ENCODE results near the gene MRTFA. TPM values are rescaled to one million over a fixed set of nuclear protein-coding genes. Genes with fewer than 3 reads are reported as not detected.
"Not testable (repeated sequence)": the region's sequence is repeated elsewhere in the genome, so short reads cannot be mapped to it uniquely, and the experiment has no call there.

MRTFA gene
- total RNA-seq, 4 donors from 2014 or later = 81.6 to 109 (median 94.5) TPM

- H3K4me3 ChIP-seq = no peak overlapping the region
- no peaks in the 10 kb centered on the region for H3K9me3 ChIP-seq
- DNase-seq (ENCODE audit: low spot score in 2 of 2) = no peak
- H3K27ac ChIP-seq = no peak overlapping the region
- H3K36me3 ChIP-seq = no peaks in the 10 kb centered on the region
- no peaks in the 10 kb centered on the region for H3K27me3 ChIP-seq
- no peak for TF ChIP-seq POLR2A (IDR thresholded peaks at IDR 0.05)
- TF ChIP-seq CTCF (IDR thresholded peaks at IDR 0.05) = no peak
- no peak for TF ChIP-seq POLR2AphosphoS5 (IDR thresholded peaks at IDR 0.05)
- TF ChIP-seq EP300 (IDR thresholded peaks at IDR 0.05) = no peak
- peaks cover 56% of the 10 kb centered on the region for H3K4me1 ChIP-seq
- WGBS = 97% methylated on average over 6 of the region's 6 CpGs
Measured at GRCh38 chr22:40599731-40600130, 36.8 kb downstream of the MRTFA start.

- not testable (repeated sequence) for H3K9me3 ChIP-seq; H3K4me3 ChIP-seq; DNase-seq (ENCODE audit: low spot score in 2 of 2); H3K27me3 ChIP-seq; H3K36me3 ChIP-seq; H3K27ac ChIP-seq
- 69% methylated on average over 10 of the region's 10 CpGs for WGBS
- peaks cover 62% of the 10 kb centered on the region for H3K4me1 ChIP-seq
Measured at GRCh38 chr22:40598712-40599111, 37.8 kb downstream of the MRTFA start.

- WGBS = 45% methylated on average over 7 of the region's 7 CpGs
- H3K9me3 ChIP-seq = no peaks in the 10 kb centered on the region
- H3K4me1 ChIP-seq = peaks cover 56% of the 10 kb centered on the region
- no peak for TF ChIP-seq EP300 (IDR thresholded peaks at IDR 0.05)
- TF ChIP-seq CTCF (IDR thresholded peaks at IDR 0.05) = no peak
- no peak for TF ChIP-seq POLR2A (IDR thresholded peaks at IDR 0.05)
- no peak for TF ChIP-seq POLR2AphosphoS5 (IDR thresholded peaks at IDR 0.05)
- no peaks in the 10 kb centered on the region for H3K27me3 ChIP-seq
- no peak overlapping the region for H3K4me3 ChIP-seq
- no peak for DNase-seq (ENCODE audit: low spot score in 2 of 2)
- no peaks in the 10 kb centered on the region for H3K36me3 ChIP-seq
- H3K27ac ChIP-seq = peak overlapping the region; percentile 10
Measured at GRCh38 chr22:40597526-40598430, 38.7 kb downstream of the MRTFA start.

GRCh38 chr22:40595497-40596234 lies 40.9 kb downstream of the MRTFA start:
- no peak for TF ChIP-seq POLR2AphosphoS5 (IDR thresholded peaks at IDR 0.05)
- no peak for TF ChIP-seq POLR2A (IDR thresholded peaks at IDR 0.05)
- no peak for TF ChIP-seq CTCF (IDR thresholded peaks at IDR 0.05)
- no peak for TF ChIP-seq EP300 (IDR thresholded peaks at IDR 0.05)
- 82% methylated on average over 2 of the region's 2 CpGs for WGBS
- DNase-seq (ENCODE audit: low spot score in 2 of 2) = no peak
- Histone ChIP-seq H3K27me3 (no peaks in the 10 kb centered on the region), H3K9me3 (no peaks in the 10 kb centered on the region), H3K36me3 (no peaks in the 10 kb centered on the region), H3K4me1 (peaks cover 50% of the 10 kb centered on the region), H3K27ac (no peak overlapping the region), H3K4me3 (no peak overlapping the region)

GRCh38 chr22:40594924-40595323 lies 41.6 kb downstream of the MRTFA start:
- Histone ChIP-seq H3K9me3 (no peaks in the 10 kb centered on the region), H3K36me3 (no peaks in the 10 kb centered on the region), H3K27ac (no peak overlapping the region), H3K4me3 (no peak overlapping the region), H3K4me1 (peaks cover 49% of the 10 kb centered on the region), H3K27me3 (no peaks in the 10 kb centered on the region)
- DNase-seq (ENCODE audit: low spot score in 2 of 2) = no peak
- TF ChIP-seq POLR2AphosphoS5 (IDR thresholded peaks at IDR 0.05) (no peak), EP300 (IDR thresholded peaks at IDR 0.05) (no peak), CTCF (IDR thresholded peaks at IDR 0.05) (no peak), POLR2A (IDR thresholded peaks at IDR 0.05) (no peak)
- 83% methylated on average over 8 of the region's 8 CpGs for WGBS
